ENCODE measurements around the gene RPL7L1.

GRCh38 chr6:42889815-42890214, 10.4 kb downstream of the RPL7L1 start:
- no peak for TF ChIP-seq E2F1 (CRISPR knock-in tag; IDR thresholded peaks at IDR 0.05)
- no peak for TF ChIP-seq SNRNP70 (IDR thresholded peaks at IDR 0.05; ENCODE audit: low read depth, low read length)
- TF ChIP-seq ZNF549 (CRISPR knock-in tag; IDR thresholded peaks at IDR 0.05) = no peak
- TF ChIP-seq SNAPC5 (CRISPR knock-in tag; IDR thresholded peaks at IDR 0.05; ENCODE audit: borderline replicate concordance) = no peak
- no peak for TF ChIP-seq ZNF629 (CRISPR knock-in tag; conservative IDR thresholded peaks at IDR 0.05)
